LNCaP clone FGC (cell line): ENCODE measurements around the gene MTURN.
A peak's percentile ranks its signal among the peaks of the same experiment; 100 is the strongest.

Experiments used
- DNase-seq: peaks from one replicate; pipeline ENCODE4 v3.0.0-alpha.2; 2011; ENCODE audit warnings: low read depth
- H3K4me3 ChIP-seq: 2 replicates; pipeline ENCODE4 v1.5.1; 2011; ENCODE audit warnings: mild to moderate bottlenecking, low read depth, low read length, control low read depth
- TF ChIP-seq, protein P1 (sequence below): IDR thresholded peaks from 2 replicates; pipeline ENCODE4 v1.5.1; 2012; ENCODE audit warnings: mild to moderate bottlenecking; ENCODE audit not compliant: control insufficient read depth, insufficient read depth; ENCODE audit errors: extremely low read depth

Gene MTURN

DNA sequence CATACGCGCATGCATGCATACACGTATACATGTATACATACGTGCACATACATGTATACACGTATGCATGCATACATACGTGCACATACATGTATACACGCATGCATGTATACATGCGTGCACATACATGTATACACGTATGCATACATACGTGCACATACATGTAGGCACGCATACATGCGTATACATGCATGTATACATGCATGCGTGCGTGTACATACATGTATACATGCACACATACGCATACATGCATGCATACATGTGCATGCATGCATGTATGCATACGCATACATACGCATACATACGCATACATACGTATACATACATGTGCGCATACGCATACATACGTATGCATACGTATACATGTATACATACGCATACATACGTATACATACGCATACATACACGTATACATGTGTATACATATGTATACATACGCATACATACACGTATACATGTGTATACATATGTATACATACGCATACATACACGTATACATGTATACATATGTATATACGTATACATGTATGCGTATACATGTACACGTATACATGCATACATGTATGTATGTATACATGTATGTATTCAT lies 19.0 kb upstream of the MTURN start:
- no peak for DNase-seq
- TF ChIP-seq, protein P1, sequence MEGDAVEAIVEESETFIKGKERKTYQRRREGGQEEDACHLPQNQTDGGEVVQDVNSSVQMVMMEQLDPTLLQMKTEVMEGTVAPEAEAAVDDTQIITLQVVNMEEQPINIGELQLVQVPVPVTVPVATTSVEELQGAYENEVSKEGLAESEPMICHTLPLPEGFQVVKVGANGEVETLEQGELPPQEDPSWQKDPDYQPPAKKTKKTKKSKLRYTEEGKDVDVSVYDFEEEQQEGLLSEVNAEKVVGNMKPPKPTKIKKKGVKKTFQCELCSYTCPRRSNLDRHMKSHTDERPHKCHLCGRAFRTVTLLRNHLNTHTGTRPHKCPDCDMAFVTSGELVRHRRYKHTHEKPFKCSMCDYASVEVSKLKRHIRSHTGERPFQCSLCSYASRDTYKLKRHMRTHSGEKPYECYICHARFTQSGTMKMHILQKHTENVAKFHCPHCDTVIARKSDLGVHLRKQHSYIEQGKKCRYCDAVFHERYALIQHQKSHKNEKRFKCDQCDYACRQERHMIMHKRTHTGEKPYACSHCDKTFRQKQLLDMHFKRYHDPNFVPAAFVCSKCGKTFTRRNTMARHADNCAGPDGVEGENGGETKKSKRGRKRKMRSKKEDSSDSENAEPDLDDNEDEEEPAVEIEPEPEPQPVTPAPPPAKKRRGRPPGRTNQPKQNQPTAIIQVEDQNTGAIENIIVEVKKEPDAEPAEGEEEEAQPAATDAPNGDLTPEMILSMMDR: no peak
- no peak overlapping the region for H3K4me3 ChIP-seq

DNA sequence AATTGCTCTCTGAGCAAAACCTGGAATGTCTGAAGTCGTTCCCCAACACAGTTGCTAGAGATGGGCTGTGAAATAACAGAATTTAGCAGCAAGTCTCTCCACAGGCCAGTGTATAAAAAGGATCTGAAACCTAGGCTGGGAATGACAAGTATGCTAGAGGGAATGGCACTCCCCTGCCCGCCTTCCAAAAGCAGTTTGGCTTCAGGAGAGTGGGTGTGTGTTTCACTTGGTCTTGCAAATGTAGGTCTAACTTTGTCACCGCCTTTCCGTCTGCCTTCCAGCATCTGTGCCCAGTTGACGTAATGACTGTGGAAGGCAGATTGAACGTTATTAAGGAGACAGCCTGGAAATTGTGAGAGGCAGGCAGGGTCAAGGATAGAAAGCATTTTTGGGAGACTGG lies 18.0 kb upstream of the MTURN start:
- DNase-seq: no peak
- TF ChIP-seq, protein P1: no peak
- no peak overlapping the region for H3K4me3 ChIP-seq

DNA sequence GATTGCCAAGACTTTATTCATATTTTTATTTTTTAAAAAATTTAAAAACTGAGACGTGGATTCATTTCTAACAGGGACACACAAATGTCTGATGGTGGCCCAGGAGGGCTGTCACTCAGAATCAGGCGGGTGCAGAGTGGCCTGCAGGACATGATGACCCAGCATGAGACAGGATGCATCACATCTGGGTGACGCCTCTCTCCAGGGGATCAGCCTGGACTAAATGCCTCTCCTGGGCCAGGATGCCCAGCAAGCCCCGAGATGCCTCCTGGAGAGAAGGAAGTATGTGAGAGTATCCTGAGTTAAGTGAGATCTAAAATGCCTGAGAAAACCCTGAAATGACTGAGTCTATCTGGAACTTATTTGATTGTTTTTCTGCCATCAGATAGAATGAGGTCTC lies 16.9 kb upstream of the MTURN start:
- DNase-seq: no peak
- no peak overlapping the region for H3K4me3 ChIP-seq
- TF ChIP-seq, protein P1: no peak

DNA sequence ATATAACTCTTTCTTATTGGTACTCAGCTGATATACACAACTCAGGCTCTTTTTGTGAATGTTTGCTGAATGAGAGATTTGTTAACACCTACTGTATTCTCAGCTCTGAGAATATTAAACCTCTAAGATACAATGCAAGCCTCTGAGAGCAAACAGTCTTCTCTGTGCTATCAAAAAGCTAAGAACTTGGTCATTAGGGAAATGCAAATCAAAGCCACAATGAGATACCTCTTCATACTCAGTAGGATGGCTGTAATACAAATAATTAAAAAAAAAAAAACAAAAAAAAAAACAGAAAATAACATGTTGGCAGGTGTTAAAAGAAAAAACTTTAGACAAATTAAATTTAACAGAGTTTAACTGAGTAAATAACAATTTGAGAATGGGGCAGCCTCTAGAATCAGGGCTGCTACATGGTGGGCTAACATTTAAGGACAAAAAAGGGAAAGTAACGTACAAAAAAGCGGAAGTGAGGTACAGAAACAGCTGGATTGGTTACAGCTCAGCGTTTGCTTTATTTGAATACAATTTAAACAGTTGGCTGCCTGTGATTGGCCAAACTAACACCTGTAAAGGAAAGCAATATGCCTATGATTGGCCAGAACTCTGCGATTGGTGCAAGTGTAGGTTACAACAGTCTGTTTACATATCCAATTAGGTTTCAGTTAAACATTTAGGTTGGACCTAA lies 14.8 kb upstream of the MTURN start:
- H3K4me3 ChIP-seq: no peak overlapping the region
- TF ChIP-seq, protein P1: no peak
- DNase-seq: no peak

DNA sequence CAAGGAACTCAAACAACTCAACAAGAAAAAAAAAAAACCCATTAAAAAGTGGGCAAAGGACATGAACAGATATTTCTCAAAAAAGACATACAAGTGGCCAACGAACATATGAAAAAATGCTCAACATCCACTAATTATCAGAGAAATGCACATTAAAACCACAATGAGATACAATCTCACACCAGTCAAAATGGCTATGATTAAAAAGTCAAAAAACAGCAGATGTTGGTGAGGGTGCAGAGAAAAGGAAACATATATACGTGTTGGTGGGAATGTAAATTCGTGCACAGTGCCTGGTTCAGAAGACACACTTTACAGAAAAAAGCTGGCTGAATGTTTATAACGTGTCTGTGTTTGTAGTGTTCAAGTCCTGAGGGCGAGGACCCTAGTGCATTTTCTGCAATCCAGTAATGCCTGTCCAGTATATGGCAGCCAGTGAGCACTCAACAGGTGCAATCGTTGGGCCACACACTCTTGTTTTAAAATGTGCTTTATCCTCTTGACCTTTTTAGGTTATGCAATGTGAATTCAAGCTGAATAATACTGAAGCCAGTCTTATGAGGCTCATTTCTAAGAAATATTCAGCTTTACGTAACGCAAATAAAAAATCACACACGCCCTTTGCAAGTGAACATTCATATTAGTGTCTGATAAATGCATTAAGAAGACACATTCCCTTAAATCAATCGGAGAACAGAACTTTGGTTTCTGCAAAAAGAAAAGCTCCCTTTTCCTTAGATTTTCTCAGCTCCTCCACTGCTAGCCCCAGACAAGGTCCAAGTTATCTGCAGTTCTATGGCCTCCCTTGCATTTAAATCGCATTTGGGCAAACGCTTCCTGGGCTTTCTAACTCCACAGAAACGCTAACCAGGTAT lies 813 bp upstream of the MTURN start:
- H3K4me3 ChIP-seq: peak overlapping the region; percentile 62
- TF ChIP-seq, protein P1: no peak
- no peak for DNase-seq

DNA sequence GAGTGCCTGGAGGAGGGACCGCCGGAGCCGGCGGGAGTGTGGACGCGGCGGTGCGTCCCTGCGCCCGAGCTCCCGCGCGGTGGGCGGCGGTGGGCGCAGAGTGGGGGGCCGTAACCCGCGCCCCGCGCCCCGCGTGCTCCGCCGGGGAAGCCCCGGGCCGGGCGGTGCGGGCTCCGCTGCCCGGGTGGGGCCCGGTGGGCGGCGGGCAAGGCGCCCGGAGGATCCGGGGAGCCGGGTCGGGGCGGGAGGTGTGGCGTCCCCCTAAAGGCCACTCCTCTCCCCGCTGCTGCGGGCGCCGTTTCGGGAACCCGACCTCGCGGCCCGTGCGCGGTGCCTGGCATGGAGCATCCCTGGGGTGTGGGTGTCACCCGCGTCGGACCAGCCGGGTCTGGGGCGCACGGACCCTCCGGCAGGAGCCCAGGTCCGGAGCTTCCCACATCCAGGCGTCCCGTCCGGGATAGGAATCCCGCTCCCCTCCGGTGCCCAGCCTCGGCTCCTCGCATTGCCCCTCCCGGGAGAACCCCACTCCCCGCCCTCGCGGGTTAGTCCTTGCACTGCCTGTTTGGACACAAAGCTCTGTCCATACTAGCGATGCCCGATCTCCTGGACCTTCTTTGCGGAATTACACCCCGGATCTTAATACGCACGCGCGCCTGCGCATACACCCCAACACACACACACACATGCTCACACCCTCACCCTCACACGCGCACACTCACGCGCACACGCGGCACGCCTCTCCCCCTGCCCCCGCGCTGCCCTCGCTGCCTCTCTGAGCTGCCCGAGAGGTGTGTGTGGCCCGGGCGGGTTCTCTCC lies 723 bp downstream of the MTURN start:
- no peak for DNase-seq
- peak overlapping the region; percentile 56 for H3K4me3 ChIP-seq
- TF ChIP-seq, protein P1: no peak
